DND-41 (cell line): ENCODE results near the gene SMPDL3B.

Experiments used
- ATAC-seq: fragments of 200-7000 bp; cut with Tn5 transposase; 3 replicates; pipeline ENCODE4 v1.9.1; 2021; ENCODE audit warnings: low read depth; ENCODE audit not compliant: insufficient read depth
- DNase-seq: peaks from one replicate; pipeline ENCODE4 v3.0.0-alpha.2; 2020
- H2AFZ ChIP-seq: 2 replicates; pipeline ENCODE4 v1.6.0; 2012; ENCODE audit warnings: low read depth, low read length
- H3K27ac ChIP-seq: 2 replicates; pipeline ENCODE4 v1.5.1; 2012; ENCODE audit warnings: low read length, inconsistent platforms
- H3K27me3 ChIP-seq: fragments of 200-600 bp; sonication (generic); 2 replicates; pipeline ENCODE4 v1.6.0; 2012; ENCODE audit warnings: low read length, mild to moderate bottlenecking, inconsistent platforms; ENCODE audit not compliant: insufficient read depth, poor library complexity
- H3K36me3 ChIP-seq: 2 replicates; pipeline ENCODE4 v1.5.1; 2012; ENCODE audit warnings: low read length, inconsistent platforms; ENCODE audit not compliant: insufficient read depth
- H3K4me1 ChIP-seq: 2 replicates; pipeline ENCODE4 v1.5.1; 2012; ENCODE audit warnings: mild to moderate bottlenecking, low read length; ENCODE audit not compliant: insufficient read depth
- H3K4me2 ChIP-seq: 2 replicates; pipeline ENCODE4 v1.6.0; 2012; ENCODE audit warnings: mild to moderate bottlenecking, moderate library complexity, low read length, inconsistent platforms; ENCODE audit not compliant: insufficient read depth
- H3K4me3 ChIP-seq, 2 experiments: fragments of 200-600 bp in 1 of 2; shearing (Covaris generic) in 1 of 2; 2 replicates each; pipeline ENCODE4 v1.5.1; 2012 to 2016; ENCODE audit warnings: inconsistent platforms in 2 of 2, low read length in 2 of 2, mild to moderate bottlenecking in 2 of 2, low read depth in 1 of 2, moderate library complexity in 1 of 2
- H3K79me2 ChIP-seq: 2 replicates; pipeline ENCODE4 v1.6.0; 2012; ENCODE audit warnings: low read length, inconsistent platforms; ENCODE audit not compliant: insufficient read depth
- H3K9ac ChIP-seq: 2 replicates; pipeline ENCODE4 v1.6.0; 2012; ENCODE audit warnings: low read depth, mild to moderate bottlenecking, inconsistent platforms, low read length, moderate library complexity
- H3K9me3 ChIP-seq: 2 replicates; pipeline ENCODE4 v1.5.1; 2012; ENCODE audit warnings: low read length, moderate library complexity, mild to moderate bottlenecking, inconsistent platforms; ENCODE audit not compliant: insufficient read depth, severe bottlenecking
- H4K20me1 ChIP-seq: 2 replicates; pipeline ENCODE4 v1.6.0; 2012; ENCODE audit warnings: low read length; ENCODE audit not compliant: insufficient read depth
- CTCF ChIP-seq: IDR thresholded peaks from 2 replicates; pipeline ENCODE4 v1.5.1; 2012; ENCODE audit warnings: borderline replicate concordance, low read length, moderate library complexity, mild to moderate bottlenecking; ENCODE audit not compliant: poor library complexity, severe bottlenecking; ENCODE audit errors: extremely low read depth
- EZH2 ChIP-seq: IDR thresholded peaks from 3 replicates; pipeline ENCODE4 v1.6.1; 2012; ENCODE audit warnings: borderline replicate concordance, low read depth, mild to moderate bottlenecking, moderate library complexity, low read length, inconsistent platforms; ENCODE audit not compliant: severe bottlenecking

SMPDL3B gene

GRCh38 chr1:27958513-27958912 is 23.7 kb downstream of the SMPDL3B start:
- no peaks in the 10 kb centered on the region for H4K20me1 ChIP-seq
- peak overlapping the region; percentile 100; the same call in 1 of the 2 replicates for H3K4me2 ChIP-seq
- peaks cover 8% of the 10 kb centered on the region for H3K79me2 ChIP-seq
- no peak overlapping the region for H3K4me3 ChIP-seq
- no peaks in the 10 kb centered on the region for H3K9me3 ChIP-seq
- no peak overlapping the region for H3K9ac ChIP-seq
- H3K27me3 ChIP-seq: no peaks in the 10 kb centered on the region
- H2AFZ ChIP-seq: 0 out of 2 replicates have a peak overlapping the region, but pooled peaks have one; percentile 8
- TF ChIP-seq CTCF: no peak
- no peak for TF ChIP-seq EZH2
- ATAC-seq: no peak
- DNase-seq: no peak
- H3K4me1 ChIP-seq: peaks cover 33% of the 10 kb centered on the region
- no peak overlapping the region for H3K27ac ChIP-seq
- peaks cover 3% of the 10 kb centered on the region; the same call in 1 of the 2 replicates for H3K36me3 ChIP-seq

GRCh38 chr1:27959792-27960603 is 25.2 kb downstream of the SMPDL3B start, which contains the start of gene XKR8:
Gene XKR8 (plus strand): TSS chr1:27959973. CDS start chr1:27960070, 97 bp downstream.
- H3K36me3 ChIP-seq: peaks cover 11% of the 10 kb centered on the region
- peak within 1 kb of the TSS; percentile 58 to 97 for H3K4me3 ChIP-seq
- H3K27me3 ChIP-seq: no peaks in the 10 kb centered on the region
- H3K4me1 ChIP-seq: peaks cover 33% of the 10 kb centered on the region
- DNase-seq (peak; percentile 90), ATAC-seq (peak; percentile 99)
- peaks cover 8% of the 10 kb centered on the region for H3K79me2 ChIP-seq
- H2AFZ ChIP-seq: peak within 1 kb of the TSS; percentile 91
- H3K9me3 ChIP-seq: no peaks in the 10 kb centered on the region
- H3K4me2 ChIP-seq: peak within 1 kb of the TSS; percentile 100
- H4K20me1 ChIP-seq: no peaks in the 10 kb centered on the region
- H3K9ac ChIP-seq: peak within 1 kb of the TSS; percentile 62
- TF ChIP-seq EZH2 (no peak), CTCF (peak; percentile 59)
- peak within 1 kb of the TSS; percentile 72 for H3K27ac ChIP-seq

GRCh38 chr1:27960762-27961645 is 26.2 kb downstream of the SMPDL3B start:
- DNase-seq (no peak), ATAC-seq (no peak)
- Histone ChIP-seq H3K4me3 (peak overlapping the region in 1 of 2 experiments; percentile 97; a peak in 2 of 4 replicates), H3K4me1 (peaks cover 33% of the 10 kb centered on the region), H3K27me3 (no peaks in the 10 kb centered on the region), H3K9ac (peak overlapping the region; percentile 62), H2AFZ (peak overlapping the region; percentile 91; the same call in 1 of the 2 replicates), H3K79me2 (peaks cover 8% of the 10 kb centered on the region), H4K20me1 (no peaks in the 10 kb centered on the region), H3K36me3 (peaks cover 18% of the 10 kb centered on the region), H3K27ac (no peak overlapping the region), H3K4me2 (peak overlapping the region; percentile 100), H3K9me3 (no peaks in the 10 kb centered on the region)
- TF ChIP-seq CTCF: no peak
- TF ChIP-seq EZH2: no peak
